Measurements from ENCODE around the gene CCDC159.
"Not testable (repeated sequence)": the region's sequence is repeated elsewhere in the genome, so short reads cannot be mapped to it uniquely, and the experiment has no call there.

Gene CCDC159

GRCh38 chr19:11325544-11325943 is 20.8 kb upstream of the CCDC159 start:
- Mint-ChIP-seq H3K36me3 (ENCODE audit: low read depth) (peaks cover 21% of the 10 kb centered on the region), H3K9me3 (no peaks in the 10 kb centered on the region), H3K4me3 (no peak overlapping the region), H3K27ac (no peak overlapping the region), H3K27me3 (ENCODE audit: low read depth) (no peaks in the 10 kb centered on the region), H3K4me1 (peaks cover 32% of the 10 kb centered on the region)
- no peak for TF ChIP-seq CTCF (IDR thresholded peaks at IDR 0.05; ENCODE audit: unreplicated experiment in 3 of 3)

- no peak for TF ChIP-seq CTCF (IDR thresholded peaks at IDR 0.05; ENCODE audit: unreplicated experiment in 3 of 3)
- Mint-ChIP-seq H3K27me3 (ENCODE audit: low read depth) (no peaks in the 10 kb centered on the region), H3K27ac (no peak overlapping the region)
These were observed 16.2 kb upstream of the CCDC159 start for GRCh38 chr19:11330127-11330526.

GRCh38 chr19:11331502-11331901 is 14.8 kb upstream of the CCDC159 start:
- Mint-ChIP-seq H3K4me3 (no peak overlapping the region), H3K27me3 (ENCODE audit: low read depth) (no peaks in the 10 kb centered on the region), H3K9me3 (no peaks in the 10 kb centered on the region), H3K36me3 (ENCODE audit: low read depth) (peaks cover 54% of the 10 kb centered on the region), H3K27ac (no peak overlapping the region), H3K4me1 (no peaks in the 10 kb centered on the region)
- no peak for TF ChIP-seq CTCF (IDR thresholded peaks at IDR 0.05; ENCODE audit: unreplicated experiment in 3 of 3)

More at GRCh38 chr19:11330127-11330526, 16.2 kb upstream of the CCDC159 start:
- Mint-ChIP-seq H3K9me3 (no peaks in the 10 kb centered on the region), H3K36me3 (ENCODE audit: low read depth) (peaks cover 41% of the 10 kb centered on the region), H3K4me3 (no peak overlapping the region), H3K4me1 (no peaks in the 10 kb centered on the region)

GRCh38 chr19:11332822-11333221 is 13.5 kb upstream of the CCDC159 start:
- no peaks in the 10 kb centered on the region for H3K27me3 Mint-ChIP-seq (ENCODE audit: low read depth)
- H3K4me1 Mint-ChIP-seq = no peaks in the 10 kb centered on the region
- no peak overlapping the region for H3K4me3 Mint-ChIP-seq
- H3K9me3 Mint-ChIP-seq = no peaks in the 10 kb centered on the region
- no peak overlapping the region for H3K27ac Mint-ChIP-seq
- no peak for TF ChIP-seq CTCF (IDR thresholded peaks at IDR 0.05; ENCODE audit: unreplicated experiment in 3 of 3)
- H3K36me3 Mint-ChIP-seq (ENCODE audit: low read depth) = peaks cover 55% of the 10 kb centered on the region

GRCh38 chr19:11333838-11334237 is 12.5 kb upstream of the CCDC159 start:
- not testable (repeated sequence) for H3K9me3 Mint-ChIP-seq; H3K27me3 Mint-ChIP-seq (ENCODE audit: low read depth)

GRCh38 chr19:11335449-11336146 is 10.7 kb upstream of the CCDC159 start:
- H3K36me3 Mint-ChIP-seq (ENCODE audit: low read depth) = peaks cover 49% of the 10 kb centered on the region
- no peaks in the 10 kb centered on the region for H3K9me3 Mint-ChIP-seq
- peaks cover 10% of the 10 kb centered on the region for H3K4me1 Mint-ChIP-seq
- no peaks in the 10 kb centered on the region for H3K27me3 Mint-ChIP-seq (ENCODE audit: low read depth)
- H3K4me3 Mint-ChIP-seq = no peak overlapping the region
- H3K27ac Mint-ChIP-seq = no peak overlapping the region
- no peak for TF ChIP-seq CTCF (IDR thresholded peaks at IDR 0.05; ENCODE audit: unreplicated experiment in 3 of 3)

More at GRCh38 chr19:11333838-11334237, 12.5 kb upstream of the CCDC159 start:
- H3K4me3 Mint-ChIP-seq, H3K4me1 Mint-ChIP-seq, H3K27ac Mint-ChIP-seq: not testable (repeated sequence)
- peaks cover 56% of the 10 kb centered on the region for H3K36me3 Mint-ChIP-seq (ENCODE audit: low read depth)
